K562 (cell line): ENCODE measurements around the gene ZNF433.

Experiments
- TAL1 ChIP-seq: fragments of 450-650 bp; IDR thresholded peaks from 2 replicates; pipeline ENCODE4 v1.6.1; 2016; ENCODE audit warnings: mild to moderate bottlenecking
- WHSC1 ChIP-seq: IDR thresholded peaks from one replicate; pipeline ENCODE4 v1.6.1; 2012; ENCODE audit warnings: low read length, control low read depth, inconsistent platforms
- TF ChIP-seq, protein P1 (sequence below), 3 experiments: fragments of 200-800 bp in 1 of 3; sonication (Bioruptor generic) in 1 of 3; sonication (generic) in 1 of 3; formaldehyde crosslinking in 1 of 3; IDR thresholded peaks; 2 replicates each; pipeline versions ENCODE4 v1.6.1 to v1.8.0; 2016 to 2022; ENCODE audit warnings: mild to moderate bottlenecking in 2 of 3, missing compliant biosample characterization in 2 of 3, missing genetic modification characterization in 2 of 3, missing genetic modification reagents in 1 of 3

DNA sequence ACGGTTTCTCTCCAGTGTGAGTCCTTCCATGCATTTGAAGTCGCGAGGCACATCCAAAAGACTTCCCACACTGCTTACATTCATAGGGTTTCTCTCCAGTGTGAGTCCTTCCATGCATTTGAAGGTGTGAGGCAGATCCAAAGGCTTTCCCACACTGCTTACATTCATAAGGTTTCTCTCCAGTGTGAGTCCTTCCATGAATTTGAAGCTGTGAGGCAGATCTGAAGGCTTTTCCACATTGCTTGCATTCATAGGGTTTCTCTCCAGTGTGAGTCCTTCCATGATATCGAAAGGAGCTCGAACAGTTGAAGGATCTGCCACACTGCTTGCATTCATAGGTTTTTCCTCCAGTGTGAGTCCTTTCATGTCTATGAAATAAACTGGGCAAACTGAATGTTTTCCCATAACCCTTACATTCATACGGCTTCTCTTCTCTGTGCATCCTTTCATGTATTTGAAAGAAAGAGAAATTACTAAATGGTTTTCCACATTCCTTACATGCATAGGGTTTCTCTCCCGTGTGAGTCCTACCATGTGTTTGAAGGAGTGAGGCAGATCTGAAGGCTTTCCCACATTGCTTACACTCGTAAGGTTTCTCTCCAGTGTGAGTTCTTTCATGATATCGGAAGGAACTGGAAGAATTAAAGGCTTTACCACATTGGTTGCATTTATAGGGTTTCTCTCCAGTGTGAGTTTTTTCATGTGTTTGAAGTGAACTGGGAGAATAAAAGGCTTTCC lies 20.3 kb downstream of the ZNF433 start:
- TF ChIP-seq, protein P1, sequence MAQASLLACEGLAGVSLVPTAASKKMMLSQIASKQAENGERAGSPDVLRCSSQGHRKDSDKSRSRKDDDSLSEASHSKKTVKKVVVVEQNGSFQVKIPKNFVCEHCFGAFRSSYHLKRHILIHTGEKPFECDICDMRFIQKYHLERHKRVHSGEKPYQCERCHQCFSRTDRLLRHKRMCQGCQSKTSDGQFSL (CRISPR knock-in tag; IDR thresholded peaks at IDR 0.05) = no peak
- TF ChIP-seq, protein P1 (tag; IDR thresholded peaks at IDR 0.05) = no peak
- TF ChIP-seq WHSC1 = no peak
- no peak for TF ChIP-seq TAL1
